ENCODE data around the gene RPS6KA1. TPM values are rescaled to one million over a fixed set of nuclear protein-coding genes. Genes with fewer than 3 reads are reported as not detected.

The RPS6KA1 gene
- total RNA-seq, 1 donor from 2014 or later = 28.3 TPM

- DNase-seq (ENCODE audit: low spot score) = no peak
Observed at GRCh38 chr1:26531651-26532131, 2.1 kb downstream of the RPS6KA1 start.

GRCh38 chr1:26533951-26534509, 4.5 kb downstream of the RPS6KA1 start:
- DNase-seq (ENCODE audit: low spot score) = no peak

GRCh38 chr1:26535201-26535600, 5.6 kb downstream of the RPS6KA1 start:
- no peak for DNase-seq (ENCODE audit: low spot score)

- DNase-seq (ENCODE audit: low spot score) = no peak
Observed at GRCh38 chr1:26536081-26536480, 6.5 kb downstream of the RPS6KA1 start.

GRCh38 chr1:26536521-26536920, 7.0 kb downstream of the RPS6KA1 start:
- no peak for DNase-seq (ENCODE audit: low spot score)

GRCh38 chr1:26537951-26538352, 8.4 kb downstream of the RPS6KA1 start:
- no peak for DNase-seq (ENCODE audit: low spot score)

- DNase-seq (ENCODE audit: low spot score) = no peak
Observed at GRCh38 chr1:26538480-26539412, 9.2 kb downstream of the RPS6KA1 start.

- DNase-seq (ENCODE audit: low spot score) = no peak
Observed at GRCh38 chr1:26539722-26540121, 10.2 kb downstream of the RPS6KA1 start.

GRCh38 chr1:26540351-26540750, 10.8 kb downstream of the RPS6KA1 start:
- DNase-seq (ENCODE audit: low spot score) = no peak

GRCh38 chr1:26541431-26541815, 11.9 kb downstream of the RPS6KA1 start:
- no peak for DNase-seq (ENCODE audit: low spot score)

GRCh38 chr1:26541816-26542711, 12.5 kb downstream of the RPS6KA1 start:
- no peak for DNase-seq (ENCODE audit: low spot score)

GRCh38 chr1:26542771-26543451, 13.3 kb downstream of the RPS6KA1 start:
- no peak for DNase-seq (ENCODE audit: low spot score)

- DNase-seq (ENCODE audit: low spot score) = no peak
Observed at GRCh38 chr1:26543462-26543861, 13.9 kb downstream of the RPS6KA1 start.

- no peak for DNase-seq (ENCODE audit: low spot score)
Observed at GRCh38 chr1:26544126-26544525, 14.6 kb downstream of the RPS6KA1 start.

- DNase-seq (ENCODE audit: low spot score) = no peak
Observed at GRCh38 chr1:26545969-26546323, 16.4 kb downstream of the RPS6KA1 start.

GRCh38 chr1:26546375-26546774, 16.8 kb downstream of the RPS6KA1 start:
- no peak for DNase-seq (ENCODE audit: low spot score)

GRCh38 chr1:26546819-26547218, 17.3 kb downstream of the RPS6KA1 start:
- DNase-seq (ENCODE audit: low spot score) = no peak

GRCh38 chr1:26548841-26549240, 19.3 kb downstream of the RPS6KA1 start:
- no peak for DNase-seq (ENCODE audit: low spot score)

GRCh38 chr1:26550946-26551345, 21.4 kb downstream of the RPS6KA1 start:
- DNase-seq (ENCODE audit: low spot score) = no peak

GRCh38 chr1:26552720-26553119, 23.2 kb downstream of the RPS6KA1 start:
- DNase-seq (ENCODE audit: low spot score) = no peak

All from mesenteric fat pad (tissue), 1 donor.